ENCODE data around the gene ARHGAP44.
"Not testable (repeated sequence)": the region's sequence is repeated elsewhere in the genome, so short reads cannot be mapped to it uniquely, and the experiment has no call there.

DNA sequence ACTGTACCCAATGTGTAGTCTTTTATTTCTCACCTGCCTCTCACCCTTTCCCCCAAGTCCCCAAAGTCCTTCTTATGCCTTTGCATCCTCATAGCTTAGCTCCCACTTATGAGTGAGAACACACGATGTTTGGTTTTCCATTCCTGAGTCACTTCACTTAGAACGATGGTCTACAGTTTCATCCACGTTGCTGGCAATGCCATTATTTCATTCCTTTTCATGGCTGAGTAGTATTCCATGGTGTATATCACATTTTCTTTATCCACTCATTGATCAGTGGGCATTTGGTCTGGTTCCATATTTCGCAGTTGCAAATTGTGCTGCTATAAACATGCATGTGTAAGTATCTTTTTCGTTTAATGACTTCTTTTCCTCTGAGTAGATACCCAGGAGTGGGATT lies 89.8 kb downstream of the ARHGAP44 start:
- TF ChIP-seq, protein P1, sequence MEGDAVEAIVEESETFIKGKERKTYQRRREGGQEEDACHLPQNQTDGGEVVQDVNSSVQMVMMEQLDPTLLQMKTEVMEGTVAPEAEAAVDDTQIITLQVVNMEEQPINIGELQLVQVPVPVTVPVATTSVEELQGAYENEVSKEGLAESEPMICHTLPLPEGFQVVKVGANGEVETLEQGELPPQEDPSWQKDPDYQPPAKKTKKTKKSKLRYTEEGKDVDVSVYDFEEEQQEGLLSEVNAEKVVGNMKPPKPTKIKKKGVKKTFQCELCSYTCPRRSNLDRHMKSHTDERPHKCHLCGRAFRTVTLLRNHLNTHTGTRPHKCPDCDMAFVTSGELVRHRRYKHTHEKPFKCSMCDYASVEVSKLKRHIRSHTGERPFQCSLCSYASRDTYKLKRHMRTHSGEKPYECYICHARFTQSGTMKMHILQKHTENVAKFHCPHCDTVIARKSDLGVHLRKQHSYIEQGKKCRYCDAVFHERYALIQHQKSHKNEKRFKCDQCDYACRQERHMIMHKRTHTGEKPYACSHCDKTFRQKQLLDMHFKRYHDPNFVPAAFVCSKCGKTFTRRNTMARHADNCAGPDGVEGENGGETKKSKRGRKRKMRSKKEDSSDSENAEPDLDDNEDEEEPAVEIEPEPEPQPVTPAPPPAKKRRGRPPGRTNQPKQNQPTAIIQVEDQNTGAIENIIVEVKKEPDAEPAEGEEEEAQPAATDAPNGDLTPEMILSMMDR (IDR thresholded peaks at IDR 0.05), result not testable (repeated sequence)
- not testable (repeated sequence) for TF ChIP-seq EZH2 (IDR thresholded peaks at IDR 0.05)
